CD4-positive, alpha-beta T cell treated with Interleukin-17A for 4 hours (primary cell): ENCODE measurements around the gene IGFN1.

Experiments used
- DNase-seq: peaks from one replicate; pipeline ENCODE4 v3.0.0-alpha.2; 2020; ENCODE audit warnings: mixed read lengths

Gene IGFN1

GRCh38 chr1:201186192-201186591 lies 4.4 kb upstream of the IGFN1 start:
- DNase-seq, result no peak

DNA sequence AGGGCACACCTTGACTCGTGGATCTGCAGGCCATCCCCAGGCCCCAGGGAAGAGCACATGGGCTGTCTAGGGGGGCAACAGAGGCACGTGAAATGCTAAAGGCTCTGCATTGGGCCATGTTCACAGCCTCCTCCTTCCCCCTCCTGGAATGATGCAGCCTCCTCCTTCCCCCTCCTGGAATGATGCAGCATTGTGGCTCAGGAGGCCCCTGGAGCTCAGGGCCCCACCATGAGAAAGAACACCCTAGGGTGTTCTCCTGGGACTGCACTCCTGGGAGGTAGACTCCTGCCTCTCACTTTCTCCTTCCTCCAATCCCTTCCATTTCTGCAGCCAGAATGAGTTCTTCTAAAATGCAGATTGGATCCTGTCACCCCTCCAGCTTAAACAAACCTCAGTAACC lies 1.5 kb upstream of the IGFN1 start:
- no peak for DNase-seq

GRCh38 chr1:201190005-201190404 lies 619 bp upstream of the IGFN1 start:
- no peak for DNase-seq

- no peak for DNase-seq
Observed at GRCh38 chr1:201191653-201192260, 1.1 kb downstream of the IGFN1 start.

GRCh38 chr1:201192261-201192788 lies 1.7 kb downstream of the IGFN1 start:
- no peak for DNase-seq

- DNase-seq, result no peak
Observed at GRCh38 chr1:201194046-201194445, 3.4 kb downstream of the IGFN1 start.

DNA sequence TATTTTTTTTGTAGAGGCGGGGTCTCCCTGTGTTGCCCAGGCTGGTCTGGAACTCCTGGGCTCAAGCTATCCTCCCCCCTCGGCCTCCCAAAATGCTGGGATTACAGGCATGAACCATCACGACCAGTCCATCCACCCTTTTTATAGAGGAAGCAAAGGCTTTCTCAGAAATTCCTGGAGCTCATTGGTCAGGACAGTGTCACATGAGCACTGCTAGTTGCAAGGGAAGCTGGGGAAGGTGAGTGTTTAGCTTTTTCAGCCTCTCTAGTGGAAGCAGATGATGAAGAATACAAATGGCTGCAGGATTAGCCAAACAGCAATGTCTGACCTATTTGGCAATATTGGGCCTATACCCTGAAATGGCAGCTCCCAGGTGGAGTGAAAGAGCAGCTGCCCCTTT lies 8.0 kb downstream of the IGFN1 start:
- DNase-seq, result no peak

- no peak for DNase-seq
Observed at GRCh38 chr1:201205036-201205435, 14.4 kb downstream of the IGFN1 start.

GRCh38 chr1:201206176-201206575 lies 15.6 kb downstream of the IGFN1 start:
- DNase-seq, result no peak

GRCh38 chr1:201207046-201207445 lies 16.4 kb downstream of the IGFN1 start:
- no peak for DNase-seq

- no peak for DNase-seq
Observed at GRCh38 chr1:201208236-201208635, 17.6 kb downstream of the IGFN1 start.

DNA sequence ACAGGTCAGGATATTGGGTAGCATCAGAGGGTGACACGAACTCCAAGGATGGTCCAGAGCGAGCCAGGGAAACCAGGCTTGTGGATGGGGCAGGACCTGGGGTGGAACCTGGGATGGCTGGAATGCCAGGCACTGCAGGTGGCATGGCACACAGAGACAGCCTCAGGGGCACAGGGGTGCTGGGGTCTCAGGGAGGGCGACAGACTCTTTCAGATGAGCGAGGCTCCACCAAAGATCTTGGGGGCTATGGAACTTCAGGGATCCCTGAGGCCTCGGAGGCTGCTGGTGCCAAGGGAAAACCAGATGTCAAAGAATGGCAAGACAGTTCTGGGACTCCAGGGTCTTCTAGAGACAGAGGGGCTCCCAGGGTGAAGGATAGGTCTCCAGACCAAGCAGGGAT lies 21.4 kb downstream of the IGFN1 start:
- no peak for DNase-seq

GRCh38 chr1:201212461-201213055 lies 21.9 kb downstream of the IGFN1 start:
- DNase-seq, result no peak

GRCh38 chr1:201213106-201213770 lies 22.6 kb downstream of the IGFN1 start:
- DNase-seq, result no peak

GRCh38 chr1:201213926-201214325 lies 23.3 kb downstream of the IGFN1 start:
- DNase-seq, result no peak

GRCh38 chr1:201214461-201214860 lies 23.8 kb downstream of the IGFN1 start:
- DNase-seq, result no peak

DNA sequence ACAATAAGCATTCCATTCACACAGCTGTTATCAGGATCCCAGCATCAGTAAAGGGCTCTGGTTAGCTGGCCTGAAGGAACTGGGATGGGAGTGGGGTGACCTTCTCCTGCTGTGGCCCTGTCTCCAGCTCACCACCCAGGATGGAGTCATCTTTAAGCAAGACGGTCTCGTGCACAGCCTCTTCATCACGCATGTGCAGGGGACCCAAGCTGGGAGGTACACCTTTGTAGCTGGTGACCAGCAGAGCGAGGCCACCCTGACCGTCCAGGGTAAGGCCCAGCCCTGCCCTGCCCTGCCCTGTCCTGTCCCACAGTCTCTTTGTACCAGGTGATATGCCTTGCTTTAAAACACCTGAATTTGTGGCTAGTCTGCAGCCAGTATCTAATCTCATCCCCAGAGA lies 24.3 kb downstream of the IGFN1 start:
- no peak for DNase-seq

DNA sequence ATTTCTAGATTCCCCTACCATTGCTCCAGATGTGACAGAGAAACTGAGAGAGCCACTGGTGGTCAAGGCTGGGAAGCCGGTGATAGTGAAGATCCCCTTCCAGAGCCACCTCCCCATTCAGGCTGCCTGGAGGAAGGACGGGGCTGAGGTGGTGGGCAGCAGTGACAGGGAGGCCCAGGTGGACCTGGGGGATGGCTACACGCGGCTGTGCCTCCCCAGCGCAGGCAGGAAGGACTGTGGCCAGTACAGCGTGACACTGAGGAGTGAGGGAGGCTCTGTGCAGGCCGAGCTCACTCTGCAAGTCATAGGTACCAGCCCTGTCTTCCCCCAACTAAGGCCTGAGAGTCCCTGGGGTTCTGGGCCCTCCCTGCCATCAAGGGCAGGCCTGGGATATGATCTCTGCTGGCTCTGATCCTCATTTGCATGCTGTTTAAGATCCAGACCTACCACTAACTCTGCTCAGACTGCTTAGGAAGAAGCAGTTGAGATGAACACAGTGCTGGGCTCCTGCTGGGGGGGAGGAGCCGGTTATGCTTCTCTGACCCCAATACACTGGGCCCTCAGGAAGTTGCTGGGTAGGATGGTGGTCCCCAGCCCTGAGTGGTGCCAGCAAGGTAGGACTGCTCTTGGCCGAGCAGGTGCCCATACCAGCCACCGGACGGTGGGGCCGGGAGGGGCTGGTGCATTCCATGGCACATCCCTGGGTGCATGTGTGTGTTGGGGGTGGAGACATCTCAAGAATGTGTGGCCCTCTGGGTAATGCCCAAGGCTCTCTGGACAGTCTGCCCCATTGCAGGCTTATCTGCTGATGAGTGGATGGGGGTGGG lies 25.1 kb downstream of the IGFN1 start:
- no peak for DNase-seq

DNA sequence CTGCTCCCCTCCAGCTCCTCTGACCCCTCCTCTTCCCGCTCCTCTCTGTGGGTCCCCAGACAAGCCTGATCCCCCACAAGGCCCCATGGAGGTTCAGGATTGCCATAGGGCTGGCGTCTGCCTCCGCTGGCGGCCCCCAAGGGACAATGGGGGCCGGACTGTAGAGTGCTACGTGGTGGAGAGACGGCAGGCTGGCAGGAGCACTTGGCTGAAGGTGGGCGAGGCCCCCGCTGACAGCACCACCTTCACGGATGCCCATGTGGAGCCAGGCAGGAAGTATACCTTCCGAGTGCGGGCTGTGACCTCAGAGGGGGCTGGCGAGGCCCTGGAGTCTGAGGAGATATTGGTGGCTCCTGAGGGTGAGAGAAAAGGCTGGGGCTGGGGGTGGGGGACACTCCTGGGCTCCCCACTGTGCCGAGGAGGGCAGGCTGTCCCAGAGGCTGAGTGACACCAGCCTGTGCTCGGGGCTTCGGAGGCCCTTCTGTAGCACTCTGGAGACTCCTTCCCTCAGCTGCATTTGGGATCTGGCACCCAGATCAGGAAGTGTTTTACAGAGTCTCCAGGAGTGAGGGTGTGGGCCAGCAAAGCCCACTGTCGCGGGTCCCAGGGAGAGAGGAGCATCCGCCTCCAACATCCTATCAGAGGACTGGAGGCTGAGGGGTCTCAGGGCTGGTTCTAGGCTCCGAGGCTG lies 25.9 kb downstream of the IGFN1 start:
- DNase-seq, result no peak

GRCh38 chr1:201217146-201217545 lies 26.5 kb downstream of the IGFN1 start:
- no peak for DNase-seq

GRCh38 chr1:201217851-201218250 lies 27.2 kb downstream of the IGFN1 start:
- no peak for DNase-seq

DNA sequence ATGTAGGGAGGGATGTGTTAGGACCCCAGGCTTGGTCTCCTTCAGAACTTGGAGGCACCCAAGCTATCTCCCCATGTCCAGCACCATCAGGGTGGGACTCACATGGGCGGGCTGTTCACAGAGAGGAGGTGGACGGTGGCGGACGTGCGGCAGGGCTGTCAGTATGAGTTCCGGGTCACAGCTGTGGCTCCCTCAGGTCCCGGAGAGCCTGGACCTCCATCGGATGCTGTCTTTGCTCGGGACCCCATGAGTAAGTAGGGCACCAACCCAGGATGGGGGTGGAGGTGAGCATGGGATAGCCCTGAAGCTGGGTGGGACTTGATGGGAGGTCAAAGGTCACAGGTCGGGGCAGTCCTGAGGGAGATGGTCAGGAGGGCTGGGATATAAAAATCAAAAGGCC lies 27.8 kb downstream of the IGFN1 start:
- DNase-seq, result no peak
